Measurements from ENCODE around the gene DGKG. TPM values are rescaled to one million over a fixed set of nuclear protein-coding genes. Genes with fewer than 3 reads are reported as not detected.

Gene DGKG
- total RNA-seq, 4 donors from 2014 or later = 14.5 to 35.1 (median 20.3) TPM

GRCh38 chr3:186273586-186273985, 88.4 kb downstream of the DGKG start:
- DNase-seq = no peak
- intact Hi-C loops (cut with DNase I) = no loop called here
- H3K27ac ChIP-seq = no peak overlapping the region
- WGBS, 2 donors = 80 to 85% methylated on average over 16 of the region's 16 CpGs
- no peaks in the 10 kb centered on the region for H3K36me3 ChIP-seq
- no peak for TF ChIP-seq POLR2A (IDR thresholded peaks at IDR 0.05)
- TF ChIP-seq, protein P1, sequence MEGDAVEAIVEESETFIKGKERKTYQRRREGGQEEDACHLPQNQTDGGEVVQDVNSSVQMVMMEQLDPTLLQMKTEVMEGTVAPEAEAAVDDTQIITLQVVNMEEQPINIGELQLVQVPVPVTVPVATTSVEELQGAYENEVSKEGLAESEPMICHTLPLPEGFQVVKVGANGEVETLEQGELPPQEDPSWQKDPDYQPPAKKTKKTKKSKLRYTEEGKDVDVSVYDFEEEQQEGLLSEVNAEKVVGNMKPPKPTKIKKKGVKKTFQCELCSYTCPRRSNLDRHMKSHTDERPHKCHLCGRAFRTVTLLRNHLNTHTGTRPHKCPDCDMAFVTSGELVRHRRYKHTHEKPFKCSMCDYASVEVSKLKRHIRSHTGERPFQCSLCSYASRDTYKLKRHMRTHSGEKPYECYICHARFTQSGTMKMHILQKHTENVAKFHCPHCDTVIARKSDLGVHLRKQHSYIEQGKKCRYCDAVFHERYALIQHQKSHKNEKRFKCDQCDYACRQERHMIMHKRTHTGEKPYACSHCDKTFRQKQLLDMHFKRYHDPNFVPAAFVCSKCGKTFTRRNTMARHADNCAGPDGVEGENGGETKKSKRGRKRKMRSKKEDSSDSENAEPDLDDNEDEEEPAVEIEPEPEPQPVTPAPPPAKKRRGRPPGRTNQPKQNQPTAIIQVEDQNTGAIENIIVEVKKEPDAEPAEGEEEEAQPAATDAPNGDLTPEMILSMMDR (IDR thresholded peaks at IDR 0.05) = no peak
- H3K9me3 ChIP-seq = no peaks in the 10 kb centered on the region
- no peaks in the 10 kb centered on the region for H3K4me1 ChIP-seq
- H3K27me3 ChIP-seq = no peaks in the 10 kb centered on the region
- H3K4me3 ChIP-seq (replicated peaks in 1 of 3) = no peak overlapping the region

DNA sequence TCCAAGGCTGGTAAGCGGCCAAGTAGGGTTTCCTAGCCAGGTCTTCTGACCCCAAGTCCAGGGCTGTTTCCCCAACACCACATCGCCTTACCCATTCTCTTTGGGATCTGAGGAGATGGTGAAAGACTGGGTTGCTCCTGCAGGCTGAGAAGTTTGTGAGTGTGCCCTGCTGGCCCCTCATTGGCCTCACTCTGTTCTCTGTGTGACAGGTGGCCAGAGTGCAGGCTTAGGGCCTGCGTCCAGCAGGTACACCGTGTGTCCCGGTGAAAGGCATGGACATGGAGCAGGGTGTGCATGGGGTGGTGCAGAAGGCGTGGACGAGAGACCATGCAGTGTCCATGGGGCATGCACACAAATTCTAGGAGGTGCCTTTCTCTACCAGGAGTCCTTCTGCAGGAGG, 91.3 kb downstream of the DGKG start:
- Histone ChIP-seq H3K27ac (no peak overlapping the region), H3K27me3 (no peaks in the 10 kb centered on the region), H3K4me1 (no peaks in the 10 kb centered on the region), H3K9me3 (no peaks in the 10 kb centered on the region), H3K36me3 (no peaks in the 10 kb centered on the region), H3K4me3 (replicated peaks in 1 of 3) (no peak overlapping the region)
- no peak for TF ChIP-seq POLR2A (IDR thresholded peaks at IDR 0.05)
- TF ChIP-seq, protein P1 (IDR thresholded peaks at IDR 0.05) = no peak
- 94% methylated on average over 7 of the region's 7 CpGs for WGBS, 2 donors
- intact Hi-C loops (cut with DNase I) = no loop called here
- no peak for DNase-seq

DNA sequence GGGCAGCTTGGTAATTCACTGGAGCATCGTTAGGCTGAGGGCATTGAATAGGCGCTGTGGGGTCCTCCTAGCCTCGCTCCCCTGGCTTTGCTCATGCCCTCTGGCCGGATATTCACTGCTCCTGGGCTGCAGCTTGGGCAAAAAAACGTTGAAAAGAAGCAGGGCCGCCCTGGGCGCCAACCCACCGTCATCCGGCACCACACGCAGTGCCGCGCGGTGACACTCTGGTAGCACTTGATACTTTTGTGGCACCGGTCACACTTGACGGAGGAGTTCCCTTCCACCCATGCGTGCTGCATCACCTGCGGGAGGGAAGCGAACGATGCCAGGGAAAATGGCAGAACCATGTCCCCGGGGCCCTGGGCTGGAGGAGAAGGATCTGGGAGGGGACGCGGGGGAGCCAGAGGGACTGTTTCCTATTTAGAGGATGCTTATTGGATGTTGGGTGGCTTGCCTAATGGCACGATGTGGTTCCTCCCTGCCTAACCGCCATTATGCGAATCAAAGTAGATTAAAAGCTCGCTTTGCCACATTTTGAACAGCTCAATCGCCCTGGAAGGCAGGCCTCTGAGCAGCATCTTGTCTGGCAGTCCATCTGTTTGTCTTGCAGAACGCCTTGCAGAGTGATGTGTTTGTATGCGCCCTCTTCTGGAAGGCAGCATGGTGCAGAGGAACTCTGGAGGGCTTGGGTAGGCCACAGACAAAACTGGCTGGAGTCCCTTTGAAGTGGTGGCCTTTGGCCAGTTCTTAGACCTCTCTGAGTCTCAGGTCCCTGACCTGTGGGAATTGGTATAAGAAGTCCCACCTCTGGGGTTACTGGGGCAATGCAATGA, 93.2 kb downstream of the DGKG start:
- intact Hi-C loops (cut with DNase I) = no loop called here
- H3K4me1 ChIP-seq = no peaks in the 10 kb centered on the region
- no peak overlapping the region for H3K4me3 ChIP-seq (replicated peaks in 1 of 3)
- H3K36me3 ChIP-seq = no peaks in the 10 kb centered on the region
- peak; percentile 13 to 14 for DNase-seq
- no peaks in the 10 kb centered on the region for H3K9me3 ChIP-seq
- TF ChIP-seq, protein P1 (IDR thresholded peaks at IDR 0.05) = peak in 1 of 6 experiments; percentile 15
- no peak for TF ChIP-seq POLR2A (IDR thresholded peaks at IDR 0.05)
- no peak overlapping the region for H3K27ac ChIP-seq
- H3K27me3 ChIP-seq = no peaks in the 10 kb centered on the region
- WGBS, 2 donors = 85 to 87% methylated on average over 27 to 29 of the region's 29 CpGs

DNA sequence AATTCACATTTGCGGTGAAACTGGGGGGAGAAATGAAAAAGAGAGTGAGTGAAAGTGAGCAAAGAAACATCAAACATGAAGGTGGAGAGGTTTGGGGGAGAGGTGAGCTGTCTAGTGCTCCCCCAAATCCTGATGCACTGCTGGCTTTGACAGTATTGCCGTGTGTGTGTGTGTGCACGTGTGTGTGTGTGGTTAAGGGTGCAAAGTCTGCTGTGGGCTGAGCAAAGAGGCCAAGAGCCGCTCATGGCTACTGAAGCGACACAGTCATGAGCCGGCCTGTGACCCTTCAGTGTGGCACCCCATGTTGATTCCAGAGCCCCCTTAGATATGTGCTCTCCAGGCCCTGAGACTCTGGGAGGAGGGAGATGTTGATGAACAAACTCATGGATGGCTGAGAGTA, 94.3 kb downstream of the DGKG start:
- WGBS, 2 donors = 82 to 85% methylated on average over 6 of the region's 6 CpGs
- H3K27ac ChIP-seq = no peak overlapping the region
- no peaks in the 10 kb centered on the region for H3K27me3 ChIP-seq
- no peak for TF ChIP-seq POLR2A (IDR thresholded peaks at IDR 0.05)
- no peaks in the 10 kb centered on the region for H3K9me3 ChIP-seq
- intact Hi-C loops (cut with DNase I) = no loop called here
- H3K4me3 ChIP-seq (replicated peaks in 1 of 3) = no peak overlapping the region
- DNase-seq = no peak
- no peaks in the 10 kb centered on the region for H3K36me3 ChIP-seq
- no peaks in the 10 kb centered on the region for H3K4me1 ChIP-seq

- DNase-seq = no peak
- H3K9me3 ChIP-seq = no peaks in the 10 kb centered on the region
- no peak overlapping the region for H3K4me3 ChIP-seq (replicated peaks in 1 of 3)
- 87 to 90% methylated on average over 9 of the region's 9 CpGs for WGBS, 2 donors
- intact Hi-C loops (cut with DNase I) = loop anchor here (5.0 kb wide), 1 partner anchor 267 kb away; no protein-coding TSS in a partner anchor
- TF ChIP-seq, protein P1 (IDR thresholded peaks at IDR 0.05) = no peak
- no peak for TF ChIP-seq POLR2A (IDR thresholded peaks at IDR 0.05)
- no peaks in the 10 kb centered on the region for H3K27me3 ChIP-seq
- no peak overlapping the region for H3K27ac ChIP-seq
- no peaks in the 10 kb centered on the region for H3K36me3 ChIP-seq
- peaks cover 0 to under 1% of the 10 kb centered on the region in 2 donors for H3K4me1 ChIP-seq
These were observed 97.2 kb downstream of the DGKG start for GRCh38 chr3:186264608-186265400.
